ENCODE measurements around the gene ACD. TPM values are rescaled to one million over a fixed set of nuclear protein-coding genes. Genes with fewer than 3 reads are reported as not detected.

The ACD gene
- total and polyA plus RNA-seq, 2 of the 4 experiments (the other 2 are of a cell fraction) = 15.6 to 31.1 TPM

DNA sequence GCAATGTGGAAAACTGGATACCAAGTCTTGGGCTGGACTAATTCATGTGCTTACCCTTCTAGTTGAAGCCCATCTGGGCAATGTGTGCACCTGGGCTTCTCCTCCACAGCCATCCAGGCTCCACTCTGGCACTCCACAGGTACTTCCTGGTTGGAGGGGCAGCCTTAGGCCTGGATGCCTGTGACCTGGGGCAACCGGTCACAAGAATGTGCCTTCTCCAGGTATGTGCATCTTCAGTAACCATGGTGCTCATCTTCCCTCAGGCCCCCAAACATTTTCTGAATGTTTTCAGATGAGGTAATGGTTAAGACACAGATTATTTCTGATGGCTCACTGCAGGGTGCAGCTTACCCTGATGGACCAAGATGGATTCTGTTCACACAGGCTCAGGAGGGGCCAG, 17.7 kb upstream of the ACD start:
- no CpG with 5 or more reads among the region's 1 CpG for WGBS, 2 experiments (ENCODE audit: extremely low coverage in 2 of 2, insufficient read length in 1 of 2)
- in situ Hi-C loops (cut with MboI; ENCODE audit: low sequenced_read_pairs) (no loop called here), dilution Hi-C loops (cut with HindIII; ENCODE audit: low sequenced_read_pairs, unreplicated experiment) (no loop called here), intact Hi-C loops (cut with micrococcal nuclease) (loop anchor here (10.0 kb wide), 1 partner anchor 357 kb away; no protein-coding TSS in a partner anchor)
- POLR2A ChIA-PET (ENCODE audit: unreplicated experiment) = no interaction called here
- no peak overlapping the region for H2BK120ac ChIP-seq (ENCODE audit: low read depth, low read length)
- no peak for DNase-seq
- CTCF ChIA-PET = no interaction called here
- H3K36me3 ChIP-seq (ENCODE audit: control insufficient read depth, insufficient read depth, low read length) = peaks cover 13% of the 10 kb centered on the region
- H3K27me3 ChIP-seq (ENCODE audit: control insufficient read depth, insufficient read depth, low read length) = no peaks in the 10 kb centered on the region
- H3K4me3 ChIP-seq (ENCODE audit: insufficient read depth, low read depth, low read length) = no peak overlapping the region
- H4K8ac ChIP-seq (ENCODE audit: low read depth in 2 of 2, low read length in 2 of 2) = no peak overlapping the region
- no peak overlapping the region for H4K5ac ChIP-seq (ENCODE audit: low read depth, low read length)
- no peak overlapping the region for H3K27ac ChIP-seq (ENCODE audit: insufficient read depth, low read length)
- H3K23ac ChIP-seq (ENCODE audit: low read depth, low read length) = no peak overlapping the region
- H2AFZ ChIP-seq (replicated peaks; ENCODE audit: low read length, poor library complexity) = no peak overlapping the region
- no peak overlapping the region for H2AK5ac ChIP-seq (ENCODE audit: low read depth, low read length)
- H2BK15ac ChIP-seq (ENCODE audit: low read depth, low read length) = no peak overlapping the region
- no peak overlapping the region for H3K18ac ChIP-seq (ENCODE audit: low read depth, low read length)
- H4K91ac ChIP-seq (ENCODE audit: insufficient read depth, low read depth, low read length) = no peak overlapping the region
- no peak overlapping the region for H2AK9ac ChIP-seq (replicated peaks; ENCODE audit: low read depth, low read length, poor library complexity)
- H3K9ac ChIP-seq (ENCODE audit: low read depth, low read length) = no peak overlapping the region
- H3K4me1 ChIP-seq (ENCODE audit: control insufficient read depth, insufficient read depth, low read length) = no peaks in the 10 kb centered on the region
- H3K4me2 ChIP-seq (ENCODE audit: low read depth, low read length) = no peak overlapping the region
- H3K9me3 ChIP-seq (ENCODE audit: control insufficient read depth, insufficient read depth, low read length) = no peaks in the 10 kb centered on the region
- H2BK20ac ChIP-seq (ENCODE audit: low read depth, low read length) = no peak overlapping the region
- BruUV-seq (replicated peaks) = no TSS peak
- H2BK5ac ChIP-seq (ENCODE audit: low read depth, low read length, poor library complexity, severe bottlenecking) = no peak overlapping the region
- no peak overlapping the region for H3K56ac ChIP-seq (ENCODE audit: extremely low read depth, insufficient read depth, low read length)
- no peak overlapping the region for H3K4ac ChIP-seq (ENCODE audit: low read depth, low read length)
- no peak for TF ChIP-seq SMC3 (IDR thresholded peaks at IDR 0.05; ENCODE audit: low read depth, low read length)
- no peak for TF ChIP-seq RFX5 (IDR thresholded peaks at IDR 0.05; ENCODE audit: low read depth, low read length)
- TF ChIP-seq, protein P1, sequence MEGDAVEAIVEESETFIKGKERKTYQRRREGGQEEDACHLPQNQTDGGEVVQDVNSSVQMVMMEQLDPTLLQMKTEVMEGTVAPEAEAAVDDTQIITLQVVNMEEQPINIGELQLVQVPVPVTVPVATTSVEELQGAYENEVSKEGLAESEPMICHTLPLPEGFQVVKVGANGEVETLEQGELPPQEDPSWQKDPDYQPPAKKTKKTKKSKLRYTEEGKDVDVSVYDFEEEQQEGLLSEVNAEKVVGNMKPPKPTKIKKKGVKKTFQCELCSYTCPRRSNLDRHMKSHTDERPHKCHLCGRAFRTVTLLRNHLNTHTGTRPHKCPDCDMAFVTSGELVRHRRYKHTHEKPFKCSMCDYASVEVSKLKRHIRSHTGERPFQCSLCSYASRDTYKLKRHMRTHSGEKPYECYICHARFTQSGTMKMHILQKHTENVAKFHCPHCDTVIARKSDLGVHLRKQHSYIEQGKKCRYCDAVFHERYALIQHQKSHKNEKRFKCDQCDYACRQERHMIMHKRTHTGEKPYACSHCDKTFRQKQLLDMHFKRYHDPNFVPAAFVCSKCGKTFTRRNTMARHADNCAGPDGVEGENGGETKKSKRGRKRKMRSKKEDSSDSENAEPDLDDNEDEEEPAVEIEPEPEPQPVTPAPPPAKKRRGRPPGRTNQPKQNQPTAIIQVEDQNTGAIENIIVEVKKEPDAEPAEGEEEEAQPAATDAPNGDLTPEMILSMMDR (conservative IDR thresholded peaks at IDR 0.05; ENCODE audit: low read depth, low read length) = no peak
- no peak for TF ChIP-seq NFE2L2 (IDR thresholded peaks at IDR 0.05; ENCODE audit: low read depth, low read length)
- TF ChIP-seq MAFK (IDR thresholded peaks at IDR 0.05; ENCODE audit: low read depth, low read length) = no peak
- TF ChIP-seq RCOR1 (IDR thresholded peaks at IDR 0.05; ENCODE audit: insufficient replicate concordance, low read length) = no peak
- no peak for TF ChIP-seq FOS (IDR thresholded peaks at IDR 0.05; ENCODE audit: low read depth, low read length)
- no peak for TF ChIP-seq RAD21 (IDR thresholded peaks at IDR 0.05; ENCODE audit: low read length)
- no peak for TF ChIP-seq MXI1 (IDR thresholded peaks at IDR 0.05; ENCODE audit: borderline replicate concordance, low read depth, low read length)
- TF ChIP-seq, protein P2, sequence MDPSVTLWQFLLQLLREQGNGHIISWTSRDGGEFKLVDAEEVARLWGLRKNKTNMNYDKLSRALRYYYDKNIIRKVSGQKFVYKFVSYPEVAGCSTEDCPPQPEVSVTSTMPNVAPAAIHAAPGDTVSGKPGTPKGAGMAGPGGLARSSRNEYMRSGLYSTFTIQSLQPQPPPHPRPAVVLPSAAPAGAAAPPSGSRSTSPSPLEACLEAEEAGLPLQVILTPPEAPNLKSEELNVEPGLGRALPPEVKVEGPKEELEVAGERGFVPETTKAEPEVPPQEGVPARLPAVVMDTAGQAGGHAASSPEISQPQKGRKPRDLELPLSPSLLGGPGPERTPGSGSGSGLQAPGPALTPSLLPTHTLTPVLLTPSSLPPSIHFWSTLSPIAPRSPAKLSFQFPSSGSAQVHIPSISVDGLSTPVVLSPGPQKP (IDR thresholded peaks at IDR 0.05; ENCODE audit: borderline replicate concordance, low read depth, low read length) = no peak
- no peak for TF ChIP-seq CEBPB (IDR thresholded peaks at IDR 0.05; ENCODE audit: low read depth, low read length)
- no peak for TF ChIP-seq MAZ (IDR thresholded peaks at IDR 0.05; ENCODE audit: borderline replicate concordance, low read depth, low read length)
- no peak for TF ChIP-seq CHD1 (IDR thresholded peaks at IDR 0.05; ENCODE audit: low read depth, low read length)
- TF ChIP-seq, protein P3, sequence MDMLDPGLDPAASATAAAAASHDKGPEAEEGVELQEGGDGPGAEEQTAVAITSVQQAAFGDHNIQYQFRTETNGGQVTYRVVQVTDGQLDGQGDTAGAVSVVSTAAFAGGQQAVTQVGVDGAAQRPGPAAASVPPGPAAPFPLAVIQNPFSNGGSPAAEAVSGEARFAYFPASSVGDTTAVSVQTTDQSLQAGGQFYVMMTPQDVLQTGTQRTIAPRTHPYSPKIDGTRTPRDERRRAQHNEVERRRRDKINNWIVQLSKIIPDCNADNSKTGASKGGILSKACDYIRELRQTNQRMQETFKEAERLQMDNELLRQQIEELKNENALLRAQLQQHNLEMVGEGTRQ (IDR thresholded peaks at IDR 0.05; ENCODE audit: low read depth, low read length) = no peak
- TF ChIP-seq BHLHE40 (IDR thresholded peaks at IDR 0.05; ENCODE audit: low read depth, low read length) = no peak
- no peak for TF ChIP-seq POLR2A (IDR thresholded peaks at IDR 0.05; ENCODE audit: low read depth, low read length)
- 0 out of 2 replicates have a peak, but pooled peaks cover 3% of the 10 kb centered on the region for H3K9me1 ChIP-seq (ENCODE audit: insufficient read depth, low read length)
- no peak for ATAC-seq (ENCODE audit: low read depth)
- no peak overlapping the region for H3K14ac ChIP-seq (replicated peaks; ENCODE audit: low read depth, low read length)
- no peaks in the 10 kb centered on the region for H4K20me1 ChIP-seq (ENCODE audit: insufficient read depth, low read length)
- H3K79me1 ChIP-seq (ENCODE audit: low read depth in 1 of 2, low read length in 2 of 2) = peaks cover 0 to 17% of the 10 kb centered on the region in 2 experiments; a peak in 2 of 4 replicates

Data from IMR-90 (cell line).